Subcutaneous abdominal adipose tissue (tissue), 5 donors: Measurements from ENCODE around the gene PRDM16.

ENCODE experiments used
- H3K27ac ChIP-seq: one replicate; pipeline ENCODE4 v1.7.0; 2013; ENCODE audit warnings: low read depth, mild to moderate bottlenecking, inconsistent platforms, low read length, moderate library complexity
- H3K27me3 ChIP-seq, 5 donors: one replicate each; pipeline ENCODE4 v1.7.0; 2013; ENCODE audit warnings: low read length in 5 of 5, inconsistent platforms in 1 of 5; ENCODE audit not compliant: control insufficient read depth in 5 of 5, insufficient read depth in 4 of 5
- H3K36me3 ChIP-seq, 5 donors: one replicate each; pipeline ENCODE4 v1.7.0; 2013; ENCODE audit warnings: low read length in 5 of 5; ENCODE audit not compliant: control insufficient read depth in 5 of 5, insufficient read depth in 5 of 5
- H3K4me1 ChIP-seq, 5 donors: one replicate each; pipeline ENCODE4 v1.7.0; 2013; ENCODE audit warnings: low read length in 5 of 5, mild to moderate bottlenecking in 3 of 5, moderate library complexity in 1 of 5; ENCODE audit not compliant: control insufficient read depth in 5 of 5, insufficient read depth in 5 of 5
- H3K4me3 ChIP-seq, 5 donors: one replicate each; pipeline ENCODE4 v1.7.0; 2013; ENCODE audit warnings: low read length in 5 of 5, low read depth in 1 of 5
- H3K9ac ChIP-seq, 5 donors: one replicate each; pipeline ENCODE4 v1.7.0; 2013; ENCODE audit warnings: low read length in 5 of 5, mild to moderate bottlenecking in 4 of 5, moderate library complexity in 3 of 5
- H3K9me3 ChIP-seq, 5 donors: one replicate each; pipeline ENCODE4 v1.7.0; 2013; ENCODE audit warnings: low read length in 5 of 5; ENCODE audit not compliant: control insufficient read depth in 5 of 5
- donor health status: healthy.
- donor health status: healthy.
- donor health status: healthy.
- donor health status: healthy.
- donor health status: healthy.

The PRDM16 gene

DNA sequence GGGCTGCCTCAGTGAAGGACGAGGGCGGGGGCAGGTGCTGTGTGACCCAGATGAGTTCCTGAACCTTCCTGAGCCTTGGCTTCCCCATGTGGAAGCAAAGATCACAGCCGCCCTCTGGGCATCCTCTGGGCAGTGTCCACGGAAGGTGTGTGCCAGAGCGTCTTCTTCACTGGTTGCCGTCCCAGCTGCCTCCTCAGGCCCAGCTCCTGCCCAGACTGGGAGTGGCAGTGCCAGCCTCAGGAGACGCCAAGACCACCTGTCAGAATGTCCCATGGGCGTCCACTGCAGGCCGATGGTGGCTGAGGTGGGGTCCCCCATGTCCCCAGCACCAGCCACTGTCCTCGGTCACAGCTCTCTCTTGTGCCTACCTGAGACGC, 395.6 kb downstream of the PRDM16 start:
- Histone ChIP-seq H3K4me3 (no peak overlapping the region), H3K9me3 (no peaks in the 10 kb centered on the region), H3K4me1 (peaks cover 0 to 31% (median 14%) of the 10 kb centered on the region in 5 donors), H3K36me3 (no peaks in the 10 kb centered on the region), H3K27ac (no peak overlapping the region), H3K27me3 (no peaks in the 10 kb centered on the region), H3K9ac (no peak overlapping the region)

DNA sequence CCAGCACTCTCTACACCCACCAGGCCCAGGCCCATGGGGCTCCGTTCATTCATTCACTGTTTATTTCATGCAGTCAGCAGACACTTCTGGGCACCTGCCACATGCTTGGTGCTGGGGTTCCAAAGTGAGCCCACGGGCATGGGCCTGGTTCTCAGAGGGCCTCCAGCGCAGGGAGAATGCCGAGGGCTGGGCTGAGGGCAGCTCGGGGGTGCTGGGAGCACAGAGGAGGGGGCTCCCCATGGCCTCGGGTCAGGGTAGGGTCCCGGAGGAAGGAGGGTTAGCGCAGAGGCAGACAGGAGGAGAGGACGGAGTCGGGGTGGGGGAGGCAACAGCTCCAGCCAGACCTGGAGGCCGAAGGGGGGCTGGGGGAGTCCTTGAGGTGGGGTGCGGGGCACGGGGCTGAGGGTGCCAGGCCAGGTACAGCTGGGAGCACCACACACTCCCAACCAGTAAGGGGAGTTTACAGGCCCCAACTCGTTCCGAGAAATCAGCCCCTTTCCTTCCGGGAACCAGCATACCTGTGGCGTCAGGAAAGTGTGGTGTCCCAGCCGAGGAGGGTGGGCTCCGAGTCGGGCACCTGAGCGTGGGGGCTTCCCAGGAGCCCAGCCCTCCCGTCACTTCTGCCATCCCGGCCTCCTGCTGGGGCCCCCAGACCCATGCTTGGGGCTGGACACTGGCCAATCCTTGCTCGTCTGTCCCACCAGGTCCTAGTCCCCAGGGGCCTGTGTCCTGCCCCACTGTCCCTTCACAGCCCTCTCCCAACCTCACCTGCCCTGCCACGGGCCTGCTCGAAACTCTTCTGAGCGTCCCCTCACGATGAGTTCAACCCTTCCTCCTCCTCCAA, 396.3 kb downstream of the PRDM16 start:
- Histone ChIP-seq H3K27ac (no peak overlapping the region), H3K4me3 (no peak overlapping the region), H3K36me3 (no peaks in the 10 kb centered on the region), H3K9me3 (no peaks in the 10 kb centered on the region), H3K4me1 (peaks cover 0 to 28% (median 9%) of the 10 kb centered on the region in 5 donors), H3K9ac (no peak overlapping the region), H3K27me3 (no peaks in the 10 kb centered on the region)

DNA sequence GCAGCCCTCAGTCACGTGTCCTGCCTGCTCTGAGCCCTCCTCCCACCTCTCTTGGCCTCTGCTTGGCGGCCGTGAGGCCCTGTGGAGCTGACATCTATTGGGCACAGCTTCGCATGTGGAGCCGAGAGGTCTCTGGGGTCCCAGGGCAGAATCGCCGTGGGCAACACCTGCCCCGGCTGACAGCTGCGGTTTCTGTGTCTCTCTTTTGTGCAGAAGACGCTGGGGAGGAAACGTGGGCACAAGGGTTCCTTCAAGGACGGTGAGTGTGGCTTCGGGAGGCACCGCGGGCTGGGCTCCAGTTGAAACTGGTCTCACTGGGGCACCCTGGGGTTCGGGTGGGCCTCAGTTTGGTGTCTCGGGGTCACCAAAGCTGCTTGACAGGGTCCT, 396.9 kb downstream of the PRDM16 start:
- no peaks in the 10 kb centered on the region for H3K36me3 ChIP-seq
- peaks cover 0 to 28% (median 5%) of the 10 kb centered on the region in 5 donors for H3K4me1 ChIP-seq
- H3K27me3 ChIP-seq: no peaks in the 10 kb centered on the region
- H3K9me3 ChIP-seq: no peaks in the 10 kb centered on the region
- no peak overlapping the region for H3K9ac ChIP-seq
- no peak overlapping the region for H3K4me3 ChIP-seq
- H3K27ac ChIP-seq: no peak overlapping the region

DNA sequence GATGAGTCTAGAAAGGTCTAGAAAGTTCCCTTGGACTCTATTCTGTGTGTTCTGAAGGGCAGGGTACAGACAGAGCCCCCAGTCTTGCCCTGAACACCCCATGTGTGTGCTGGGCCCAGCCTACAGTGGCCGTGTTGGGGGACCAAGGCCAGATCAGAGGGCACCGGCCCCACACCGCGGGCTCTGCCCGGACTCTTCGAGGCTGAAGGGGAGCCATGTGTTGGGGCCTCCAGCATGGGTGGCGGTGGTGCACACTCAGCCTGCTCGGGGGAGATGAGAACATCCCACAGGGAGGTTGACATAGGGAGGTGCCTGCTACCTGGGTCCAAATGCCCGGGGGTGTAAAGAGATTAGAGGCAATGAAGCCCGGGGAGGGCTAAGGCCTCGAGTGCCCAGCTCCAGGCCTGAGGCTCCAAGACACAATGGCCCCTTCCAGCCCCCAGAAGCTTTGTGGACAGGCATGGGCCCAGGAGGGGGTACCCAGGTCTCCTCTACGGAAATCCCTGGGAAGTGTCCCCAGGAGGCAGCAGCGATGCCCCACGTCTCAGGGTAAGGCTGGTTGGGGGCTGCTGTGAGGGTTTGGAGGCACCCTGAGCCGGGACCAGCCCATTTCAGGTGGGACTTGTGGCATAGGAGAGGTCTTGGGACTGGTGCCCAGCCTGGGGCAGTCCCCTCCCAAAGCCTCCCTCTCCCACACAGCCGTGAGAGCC, 397.5 kb downstream of the PRDM16 start:
- Histone ChIP-seq H3K36me3 (no peaks in the 10 kb centered on the region), H3K27me3 (no peaks in the 10 kb centered on the region), H3K27ac (no peak overlapping the region), H3K4me3 (no peak overlapping the region), H3K9me3 (no peaks in the 10 kb centered on the region), H3K9ac (no peak overlapping the region), H3K4me1 (peaks cover 0 to 28% (median 10%) of the 10 kb centered on the region in 5 donors)

DNA sequence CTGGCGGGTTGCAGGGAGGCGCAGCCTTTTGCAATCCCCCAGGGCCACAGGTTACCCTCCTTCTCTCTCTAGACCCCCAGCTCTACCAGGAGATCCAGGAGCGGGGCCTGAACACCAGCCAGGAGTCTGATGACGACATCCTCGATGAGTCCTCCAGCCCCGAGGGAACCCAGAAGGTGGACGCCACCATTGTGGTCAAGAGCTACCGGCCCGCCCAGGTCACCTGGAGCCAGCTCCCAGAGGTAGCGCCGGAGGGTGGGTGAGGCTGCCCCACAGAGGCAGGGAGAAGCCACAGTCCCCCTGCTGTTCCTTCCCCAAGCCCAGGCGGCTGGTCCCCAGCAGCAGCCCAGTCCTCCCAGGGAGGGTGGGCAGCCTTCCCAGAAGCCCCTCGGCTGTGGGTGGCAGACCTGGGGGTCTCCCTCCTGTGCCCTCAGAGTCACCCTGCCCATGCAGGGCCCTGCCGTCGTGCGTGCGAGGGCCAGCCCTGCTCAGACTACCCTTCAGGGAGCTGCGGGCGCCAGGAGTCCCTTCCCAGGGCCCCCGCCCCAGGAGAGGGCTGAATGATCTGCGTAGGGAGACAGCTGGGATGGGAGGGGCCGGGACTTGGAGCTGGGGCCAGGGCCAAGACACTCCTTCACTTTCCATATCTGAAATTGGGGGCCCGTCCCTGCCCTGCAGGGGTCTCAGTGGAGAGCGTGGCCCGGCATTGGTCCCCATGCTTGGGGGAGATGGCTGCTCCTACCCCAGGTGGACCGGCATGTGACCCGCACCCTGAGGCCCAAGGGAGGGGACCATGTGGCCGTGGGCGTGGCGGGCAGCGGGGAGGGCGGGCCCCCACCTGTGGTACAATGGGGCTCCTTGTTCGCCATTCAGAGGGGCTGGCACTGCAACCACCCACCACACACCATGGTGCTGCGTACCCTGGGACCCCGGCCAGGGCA, 398.4 kb downstream of the PRDM16 start:
- H3K27me3 ChIP-seq: no peaks in the 10 kb centered on the region
- H3K9me3 ChIP-seq: no peaks in the 10 kb centered on the region
- no peaks in the 10 kb centered on the region for H3K36me3 ChIP-seq
- peaks cover 0 to 33% (median 18%) of the 10 kb centered on the region in 5 donors for H3K4me1 ChIP-seq
- H3K27ac ChIP-seq: no peak overlapping the region
- no peak overlapping the region for H3K9ac ChIP-seq
- H3K4me3 ChIP-seq: no peak overlapping the region

DNA sequence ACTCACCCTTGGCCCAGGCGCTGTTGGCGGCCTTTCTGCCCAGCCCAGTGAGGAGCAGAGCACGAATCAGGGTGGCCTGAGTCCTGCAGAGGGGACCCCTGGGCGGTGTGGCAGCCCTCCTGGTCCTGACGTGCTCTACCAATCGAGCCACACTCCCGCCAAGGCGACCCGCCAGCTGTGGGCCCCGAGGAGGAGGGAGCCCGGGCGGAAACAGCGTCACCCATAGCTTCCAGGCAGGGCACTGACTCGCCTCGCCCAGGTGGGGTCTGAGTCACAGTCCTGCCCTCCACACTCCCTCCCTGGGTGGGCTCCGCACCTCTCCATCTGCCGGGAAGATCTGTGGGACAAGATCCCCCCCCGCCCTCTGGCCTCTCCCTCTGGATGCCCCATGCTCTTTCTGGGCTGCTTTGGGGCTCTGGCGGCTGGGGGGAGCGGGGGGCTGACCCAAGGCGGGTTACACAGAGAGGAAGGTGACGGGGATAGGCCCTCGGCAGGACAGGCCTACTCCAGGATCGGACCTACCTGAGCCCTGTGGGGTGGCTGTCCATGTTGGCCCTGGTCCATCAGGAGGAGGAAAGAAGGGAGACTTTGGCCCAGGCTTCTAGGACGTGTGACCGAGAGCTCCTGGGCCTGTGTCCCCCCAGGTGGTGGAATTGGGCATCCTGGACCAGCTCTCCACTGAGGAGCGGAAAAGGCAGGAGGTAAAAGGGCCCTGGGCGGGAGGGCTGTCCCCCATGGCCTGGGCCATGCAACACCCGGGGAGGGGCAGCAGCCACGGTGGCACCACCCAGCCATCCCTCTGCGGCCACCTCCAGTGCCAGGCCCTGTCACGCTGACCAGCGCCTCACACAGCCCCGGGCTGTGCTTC, 399.5 kb downstream of the PRDM16 start:
- no peak overlapping the region for H3K27ac ChIP-seq
- no peak overlapping the region for H3K9ac ChIP-seq
- H3K9me3 ChIP-seq: no peaks in the 10 kb centered on the region
- H3K27me3 ChIP-seq: no peaks in the 10 kb centered on the region
- H3K36me3 ChIP-seq: no peaks in the 10 kb centered on the region
- H3K4me3 ChIP-seq: no peak overlapping the region
- peaks cover 0 to 43% (median 27%) of the 10 kb centered on the region in 5 donors for H3K4me1 ChIP-seq

DNA sequence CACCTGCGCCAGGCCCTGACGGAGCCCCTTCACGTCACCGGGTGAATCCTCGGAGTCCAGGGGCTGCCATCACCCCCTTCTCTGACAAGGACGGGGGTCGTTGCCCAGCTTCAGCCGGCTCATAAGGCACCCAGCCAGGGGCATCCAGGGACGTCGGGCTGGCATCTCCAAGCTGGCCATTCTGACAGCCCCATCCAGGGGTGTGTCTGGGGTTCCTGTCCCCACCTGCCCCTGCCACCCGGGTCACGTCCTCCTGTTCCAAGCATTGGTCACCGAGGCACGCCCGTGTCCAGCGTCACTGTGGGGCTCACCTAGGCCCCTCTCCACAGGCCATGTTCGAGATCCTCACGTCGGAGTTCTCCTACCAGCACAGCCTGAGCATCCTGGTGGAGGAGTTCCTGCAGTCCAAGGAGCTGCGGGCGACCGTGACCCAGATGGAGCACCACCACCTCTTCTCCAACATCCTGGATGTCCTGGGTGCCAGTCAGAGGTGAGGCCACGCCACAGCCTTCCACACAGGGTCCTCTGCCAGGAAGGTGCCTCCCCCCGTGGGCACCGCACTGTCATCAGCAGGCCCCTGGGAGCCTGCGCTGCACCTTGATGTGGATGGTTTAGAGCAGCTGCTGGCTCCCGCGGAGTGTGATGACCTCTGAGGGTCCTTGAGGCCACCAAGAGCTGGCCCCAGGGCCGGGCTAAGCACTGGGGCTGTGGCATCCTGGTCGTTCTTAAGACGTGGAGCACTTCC, 400.3 kb downstream of the PRDM16 start:
- Histone ChIP-seq H3K9ac (no peak overlapping the region), H3K9me3 (no peaks in the 10 kb centered on the region), H3K36me3 (peaks cover 0 to 4% (median 0%) of the 10 kb centered on the region in 5 donors), H3K4me3 (no peak overlapping the region), H3K27me3 (no peaks in the 10 kb centered on the region), H3K27ac (no peak overlapping the region), H3K4me1 (peaks cover 3 to 51% (median 34%) of the 10 kb centered on the region in 5 donors)

DNA sequence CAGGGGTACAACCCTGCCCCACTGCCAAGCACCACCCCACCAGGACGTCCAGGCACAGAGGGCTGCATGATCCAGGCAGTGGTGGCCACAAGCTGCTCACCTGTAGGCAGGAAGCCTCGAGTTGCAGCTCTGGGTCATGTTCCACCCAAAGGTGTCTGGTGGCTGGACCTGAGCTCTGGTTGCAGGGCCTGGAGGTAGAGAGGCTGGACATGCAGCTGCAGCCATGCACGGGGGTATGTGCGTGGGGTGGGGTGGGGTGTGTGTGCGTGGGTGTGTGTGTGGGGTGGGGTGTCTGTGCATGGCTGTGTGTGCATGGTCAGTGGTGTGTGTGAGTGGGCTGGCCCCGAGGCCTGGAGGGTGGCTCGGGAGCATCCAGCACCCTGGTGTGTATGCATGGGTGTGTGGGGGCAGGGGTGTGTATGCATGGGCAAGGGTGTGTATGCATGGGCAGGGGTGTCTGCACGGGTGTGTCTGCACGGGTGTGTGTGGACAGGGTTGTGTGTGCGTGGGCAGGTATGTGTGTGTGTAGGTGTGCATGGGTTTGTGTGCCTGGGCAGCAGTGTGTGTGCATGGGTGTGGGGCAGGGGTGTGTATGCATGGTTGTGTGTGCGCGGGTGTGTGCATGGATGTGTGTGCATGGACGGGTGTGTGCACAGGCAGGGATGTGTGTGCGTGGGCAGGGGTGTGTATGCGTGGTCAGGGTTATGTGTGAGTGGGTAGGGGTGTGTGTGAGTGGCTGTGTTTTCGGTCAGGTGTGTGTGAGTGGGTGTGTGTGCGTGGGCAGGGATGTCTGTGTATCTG, 401.0 kb downstream of the PRDM16 start:
- H3K4me3 ChIP-seq: no peak overlapping the region
- H3K36me3 ChIP-seq: peaks cover 0 to 4% (median 0%) of the 10 kb centered on the region in 5 donors
- peaks cover 3 to 54% (median 34%) of the 10 kb centered on the region in 5 donors for H3K4me1 ChIP-seq
- no peak overlapping the region for H3K27ac ChIP-seq
- no peaks in the 10 kb centered on the region for H3K27me3 ChIP-seq
- H3K9ac ChIP-seq: no peak overlapping the region
- H3K9me3 ChIP-seq: no peaks in the 10 kb centered on the region
